ENCODE measurements around the gene LANCL2.
"Not testable (repeated sequence)": the region's sequence is repeated elsewhere in the genome, so short reads cannot be mapped to it uniquely, and the experiment has no call there.

LANCL2 gene

GRCh38 chr7:55469721-55470120 lies 104.6 kb downstream of the LANCL2 start:
- Mint-ChIP-seq H3K4me1 (peaks cover 29% of the 10 kb centered on the region), H3K9me3 (no peaks in the 10 kb centered on the region), H3K27ac (peak overlapping the region; percentile 68), H3K4me3 (no peak overlapping the region), H3K36me3 (peaks cover 41% of the 10 kb centered on the region), H3K27me3 (no peaks in the 10 kb centered on the region)
- DNase-seq (ENCODE audit: low spot score in 2 of 2) (no peak), ATAC-seq (ENCODE audit: low read depth) (no peak)

- Mint-ChIP-seq H3K27ac (peak overlapping the region; percentile 60), H3K4me1 (peaks cover 34% of the 10 kb centered on the region), H3K9me3 (no peaks in the 10 kb centered on the region), H3K36me3 (peaks cover 41% of the 10 kb centered on the region), H3K4me3 (peak overlapping the region; percentile 4), H3K27me3 (no peaks in the 10 kb centered on the region)
- ATAC-seq (ENCODE audit: low read depth) (peak; percentile 35), DNase-seq (ENCODE audit: low spot score in 2 of 2) (no peak)
These were observed 105.1 kb downstream of the LANCL2 start for GRCh38 chr7:55470261-55470660.

GRCh38 chr7:55471594-55471993 lies 106.5 kb downstream of the LANCL2 start:
- not testable (repeated sequence) for H3K9me3 Mint-ChIP-seq; DNase-seq (ENCODE audit: low spot score in 2 of 2); H3K27me3 Mint-ChIP-seq; ATAC-seq (ENCODE audit: low read depth); H3K4me3 Mint-ChIP-seq
- Mint-ChIP-seq H3K36me3 (peaks cover 38% of the 10 kb centered on the region), H3K27ac (peak overlapping the region; percentile 60), H3K4me1 (peaks cover 41% of the 10 kb centered on the region)

GRCh38 chr7:55472406-55472805 lies 107.3 kb downstream of the LANCL2 start:
- H3K9me3 Mint-ChIP-seq; H3K4me3 Mint-ChIP-seq; H3K27ac Mint-ChIP-seq; DNase-seq (ENCODE audit: low spot score in 2 of 2); H3K27me3 Mint-ChIP-seq: not testable (repeated sequence)
- peak; percentile 25 for ATAC-seq (ENCODE audit: low read depth)
- H3K36me3 Mint-ChIP-seq: peaks cover 40% of the 10 kb centered on the region
- peaks cover 46% of the 10 kb centered on the region for H3K4me1 Mint-ChIP-seq

- DNase-seq (ENCODE audit: low spot score in 2 of 2): no peak
- H3K4me1 Mint-ChIP-seq: peaks cover 48% of the 10 kb centered on the region
- no peak overlapping the region for H3K4me3 Mint-ChIP-seq
- H3K9me3 Mint-ChIP-seq: no peaks in the 10 kb centered on the region
- peak overlapping the region; percentile 62 for H3K27ac Mint-ChIP-seq
- H3K36me3 Mint-ChIP-seq: peaks cover 41% of the 10 kb centered on the region
- no peaks in the 10 kb centered on the region for H3K27me3 Mint-ChIP-seq
- ATAC-seq (ENCODE audit: low read depth): no peak
These were observed 108.0 kb downstream of the LANCL2 start for GRCh38 chr7:55472928-55473725.

- H3K27me3 Mint-ChIP-seq: no peaks in the 10 kb centered on the region
These were observed 108.8 kb downstream of the LANCL2 start for GRCh38 chr7:55473932-55474331.

GRCh38 chr7:55474944-55475854 lies 110.1 kb downstream of the LANCL2 start:
- ATAC-seq (ENCODE audit: low read depth): no peak
- H3K27ac Mint-ChIP-seq: peak overlapping the region; percentile 62
- DNase-seq (ENCODE audit: low spot score in 2 of 2): no peak
- no peaks in the 10 kb centered on the region for H3K27me3 Mint-ChIP-seq
- H3K36me3 Mint-ChIP-seq: peaks cover 38% of the 10 kb centered on the region
- peaks cover 44% of the 10 kb centered on the region for H3K4me1 Mint-ChIP-seq
- H3K4me3 Mint-ChIP-seq: peak overlapping the region; percentile 3
- H3K9me3 Mint-ChIP-seq: no peaks in the 10 kb centered on the region

More at GRCh38 chr7:55473932-55474331, 108.8 kb downstream of the LANCL2 start:
- Mint-ChIP-seq H3K9me3 (no peaks in the 10 kb centered on the region), H3K27ac (peak overlapping the region; percentile 62), H3K4me3 (no peak overlapping the region), H3K36me3 (peaks cover 38% of the 10 kb centered on the region), H3K4me1 (peaks cover 49% of the 10 kb centered on the region)
- DNase-seq (ENCODE audit: low spot score in 2 of 2) (no peak), ATAC-seq (ENCODE audit: low read depth) (peak; percentile 25)

GRCh38 chr7:55475855-55476803 lies 111.0 kb downstream of the LANCL2 start:
- Mint-ChIP-seq H3K27ac (peak overlapping the region; percentile 62), H3K36me3 (peaks cover 43% of the 10 kb centered on the region), H3K4me1 (peaks cover 46% of the 10 kb centered on the region), H3K4me3 (peak overlapping the region; percentile 34), H3K9me3 (no peaks in the 10 kb centered on the region), H3K27me3 (no peaks in the 10 kb centered on the region)
- DNase-seq (ENCODE audit: low spot score in 2 of 2) (no peak), ATAC-seq (ENCODE audit: low read depth) (no peak)

GRCh38 chr7:55476852-55477780 lies 112.0 kb downstream of the LANCL2 start:
- Mint-ChIP-seq H3K27me3 (no peaks in the 10 kb centered on the region), H3K4me3 (no peak overlapping the region), H3K36me3 (peaks cover 40% of the 10 kb centered on the region), H3K9me3 (no peaks in the 10 kb centered on the region), H3K27ac (peak overlapping the region; percentile 78), H3K4me1 (peaks cover 46% of the 10 kb centered on the region)
- ATAC-seq (ENCODE audit: low read depth) (no peak), DNase-seq (ENCODE audit: low spot score in 2 of 2) (no peak)

GRCh38 chr7:55477781-55478374 lies 112.7 kb downstream of the LANCL2 start:
- H3K27me3 Mint-ChIP-seq: no peaks in the 10 kb centered on the region
- peaks cover 40% of the 10 kb centered on the region for H3K36me3 Mint-ChIP-seq
- H3K9me3 Mint-ChIP-seq: no peaks in the 10 kb centered on the region
- no peak for DNase-seq (ENCODE audit: low spot score in 2 of 2)
- no peak for ATAC-seq (ENCODE audit: low read depth)
- no peak overlapping the region for H3K4me3 Mint-ChIP-seq
- H3K27ac Mint-ChIP-seq: peak overlapping the region; percentile 78
- peaks cover 46% of the 10 kb centered on the region for H3K4me1 Mint-ChIP-seq

- H3K36me3 Mint-ChIP-seq: peaks cover 40% of the 10 kb centered on the region
- H3K27me3 Mint-ChIP-seq: no peaks in the 10 kb centered on the region
- no peak for ATAC-seq (ENCODE audit: low read depth)
- H3K9me3 Mint-ChIP-seq: no peaks in the 10 kb centered on the region
- no peak for DNase-seq (ENCODE audit: low spot score in 2 of 2)
- no peak overlapping the region for H3K4me3 Mint-ChIP-seq
- H3K27ac Mint-ChIP-seq: peak overlapping the region; percentile 78
- H3K4me1 Mint-ChIP-seq: peaks cover 46% of the 10 kb centered on the region
These were observed 113.6 kb downstream of the LANCL2 start for GRCh38 chr7:55478700-55479099.

GRCh38 chr7:55481155-55481554 lies 116.0 kb downstream of the LANCL2 start:
- Mint-ChIP-seq H3K27me3 (no peaks in the 10 kb centered on the region), H3K4me3 (no peak overlapping the region), H3K4me1 (peaks cover 33% of the 10 kb centered on the region), H3K27ac (peak overlapping the region; percentile 75), H3K9me3 (no peaks in the 10 kb centered on the region), H3K36me3 (peaks cover 39% of the 10 kb centered on the region)
- ATAC-seq (ENCODE audit: low read depth) (no peak), DNase-seq (ENCODE audit: low spot score in 2 of 2) (no peak)
